Adrenal gland (tissue), 12 donors: ENCODE measurements around the gene STAU1. TPM values are rescaled to one million over a fixed set of nuclear protein-coding genes. Genes with fewer than 3 reads are reported as not detected.

Experiments
- DNase-seq, 7 donors: peaks; one replicate each; pipeline ENCODE4 v3.0.0-alpha.2; 2019 to 2020
- H3K27ac ChIP-seq, 5 donors: fragments of 200-600 bp; sonication (generic) in 4 of 5; 1 replicate in 3 of 5; 2 replicates in 2 of 5; pipeline versions ENCODE4 v1.5.1 to v1.8.0; 2016 to 2020; ENCODE audit warnings: mild to moderate bottlenecking in 1 of 5
- H3K27me3 ChIP-seq: fragments of 200-600 bp; 2 replicates; pipeline ENCODE4 v1.8.0; 2021
- H3K36me3 ChIP-seq, 2 donors: fragments of 200-600 bp; replicated peaks in 1 of 2; 1 replicate in 1 of 2; 2 replicates in 1 of 2; pipeline versions ENCODE4 v1.5.1 to v1.8.0; 2018 to 2022
- H3K4me1 ChIP-seq, 2 donors: fragments of 200-600 bp; replicated peaks in 1 of 2; 1 replicate in 1 of 2; 2 replicates in 1 of 2; pipeline versions ENCODE4 v1.5.1 to v1.8.0; 2018 to 2021
- H3K4me3 ChIP-seq, 4 donors: fragments of 200-600 bp; sonication (generic) in 3 of 4; one replicate each; pipeline ENCODE4 v1.5.1; 2016 to 2018
- H3K9me3 ChIP-seq, 3 donors: fragments of 200-600 bp; sonication (generic) in 1 of 3; replicated peaks in 1 of 3; 1 replicate in 2 of 3; 2 replicates in 1 of 3; pipeline versions ENCODE4 v1.5.1 to v1.8.0; 2016 to 2021
- POLR2A ChIP-seq, 2 donors: fragments of 450-650 bp; IDR thresholded peaks; one replicate each; pipeline ENCODE4 v1.6.1; 2017; ENCODE audit warnings: antibody characterized with exemption in 2 of 2, mild to moderate bottlenecking in 2 of 2, moderate library complexity in 1 of 2
- WGBS, 4 donors: extraction: QIAGEN DNeasy Blood & Tissue Kit in 2 of 4; methylation state at CpG; one replicate each; pipeline versions ENCODE4 v1.1.5 to v1.1.7; 2013 to 2017; 5-methylcytosine and 5-hydroxymethylcytosine counted together
- intact Hi-C, 2 donors: fragments of 100-400 bp; cut with DNase I; formaldehyde crosslinking; loops; one replicate each; pipeline versions ENCODE4 v1.14.1 to v1.15.0; 2022 to 2023
- polyA plus RNA-seq, 3 donors: library from polyadenylated mRNA; stranded (reverse); fragments of 200-250 nt in 2 of 3; fragments of 350-450 nt in 1 of 3; fragmentation: Illumina TruSeq in 1 of 3; extraction: RNeasy Lipid Tissue Mini Kit (QIAGEN cat#74804) in 1 of 3; gene quantifications; one replicate each; pipeline ENCODE4 v1.2.3, GENCODE V29; 2013 to 2014
- total RNA-seq, 9 donors: library from RNA; depleted of rRNA in 4 of 9; stranded (reverse); fragments of >200 nt in 4 of 9; fragments of 120-200 nt in 1 of 9; fragmentation: NEBNext Ultra II Directional in 1 of 9; extraction: Animal tissue kit (Norgen Biotek cat#: 25700) in 1 of 9; gene quantifications; one replicate each; pipeline versions ENCODE4 v1.1.0 to v1.2.4, GENCODE V29; 2013 to 2023
- TF ChIP-seq, protein P1 (sequence below), 6 experiments: fragments of 450-650 bp in 4 of 6; fragments of 200-600 bp in 2 of 6; sonication (generic) in 1 of 6; IDR thresholded peaks; 1 replicate in 5 of 6; 2 replicates in 1 of 6; pipeline versions ENCODE4 v1.5.1 to v1.8.0; 2016 to 2021; ENCODE audit warnings: antibody characterized with exemption in 6 of 6, mild to moderate bottlenecking in 2 of 6, moderate library complexity in 1 of 6
- donor health status: healthy with polysubstance abuse.
- donor health status: Bipolar disorder and iron deficiency.
- donor health status: DM: yes; HTN: yes; CAD: no.
- donor health status: DM: no; HTN: no; CAD: no.
- donor health status: DM: no; HTN: no; CAD: no.
- donor health status: DM: yes; HTN: yes; CAD: no.

STAU1 gene
- total and polyA plus RNA-seq, 12 donors, result 23.2 to 123 (median 79.6) TPM

DNA sequence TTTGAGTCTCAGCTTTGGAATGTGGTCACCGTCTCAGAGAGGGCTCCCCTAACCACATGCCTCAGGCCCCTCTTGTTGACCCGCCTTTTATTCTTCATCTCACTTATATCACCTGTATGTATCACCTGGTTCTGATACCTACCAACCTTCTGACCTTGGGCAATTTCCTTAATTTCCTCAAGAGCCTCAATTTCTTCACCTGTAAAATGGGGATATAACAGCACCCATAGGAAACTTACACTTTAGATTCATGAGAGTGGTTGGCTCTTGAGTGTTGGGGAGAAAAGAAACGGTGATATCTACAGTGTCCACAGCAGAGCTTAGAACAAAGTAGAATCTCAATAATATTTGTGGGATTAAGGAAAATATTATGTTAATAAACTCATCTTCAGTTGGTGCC lies 27.1 kb upstream of the STAU1 start:
- 85 to 94% (median 90%) methylated on average over 3 of the region's 3 CpGs for WGBS, 4 donors

DNA sequence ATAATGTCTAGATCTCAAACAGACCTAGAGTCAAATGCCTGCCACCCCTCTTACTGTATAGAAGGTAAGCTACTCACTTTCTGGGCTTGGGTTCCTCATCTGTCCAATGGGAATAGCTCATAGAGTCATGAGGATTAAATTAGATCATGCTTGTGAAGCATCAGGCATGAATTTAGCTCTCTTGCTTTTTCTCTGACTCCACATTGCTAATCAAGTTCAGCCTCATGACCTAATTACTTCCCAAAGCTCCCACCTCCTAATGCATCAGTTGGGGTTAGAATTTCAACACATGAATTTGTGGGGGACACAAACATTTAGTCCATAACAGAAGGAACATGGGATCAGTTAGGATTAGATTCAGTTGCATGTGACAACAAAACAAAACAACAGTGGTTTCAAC lies 26.4 kb upstream of the STAU1 start:
- Histone ChIP-seq H3K27ac (no peak overlapping the region), H3K27me3 (no peaks in the 10 kb centered on the region), H3K36me3 (no peaks in the 10 kb centered on the region), H3K9me3 (peaks cover 0 to 5% (median 0%) of the 10 kb centered on the region in 3 donors), H3K4me3 (no peak overlapping the region), H3K4me1 (peaks cover 0 to 3% of the 10 kb centered on the region in 2 donors)
- intact Hi-C loops, result no loop called here
- TF ChIP-seq, protein P1, sequence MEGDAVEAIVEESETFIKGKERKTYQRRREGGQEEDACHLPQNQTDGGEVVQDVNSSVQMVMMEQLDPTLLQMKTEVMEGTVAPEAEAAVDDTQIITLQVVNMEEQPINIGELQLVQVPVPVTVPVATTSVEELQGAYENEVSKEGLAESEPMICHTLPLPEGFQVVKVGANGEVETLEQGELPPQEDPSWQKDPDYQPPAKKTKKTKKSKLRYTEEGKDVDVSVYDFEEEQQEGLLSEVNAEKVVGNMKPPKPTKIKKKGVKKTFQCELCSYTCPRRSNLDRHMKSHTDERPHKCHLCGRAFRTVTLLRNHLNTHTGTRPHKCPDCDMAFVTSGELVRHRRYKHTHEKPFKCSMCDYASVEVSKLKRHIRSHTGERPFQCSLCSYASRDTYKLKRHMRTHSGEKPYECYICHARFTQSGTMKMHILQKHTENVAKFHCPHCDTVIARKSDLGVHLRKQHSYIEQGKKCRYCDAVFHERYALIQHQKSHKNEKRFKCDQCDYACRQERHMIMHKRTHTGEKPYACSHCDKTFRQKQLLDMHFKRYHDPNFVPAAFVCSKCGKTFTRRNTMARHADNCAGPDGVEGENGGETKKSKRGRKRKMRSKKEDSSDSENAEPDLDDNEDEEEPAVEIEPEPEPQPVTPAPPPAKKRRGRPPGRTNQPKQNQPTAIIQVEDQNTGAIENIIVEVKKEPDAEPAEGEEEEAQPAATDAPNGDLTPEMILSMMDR (IDR thresholded peaks at IDR 0.05), result no peak
- TF ChIP-seq POLR2A (IDR thresholded peaks at IDR 0.05), result no peak
- DNase-seq, result no peak

More for the DNA sequence above, 27.1 kb upstream of the STAU1 start:
- Histone ChIP-seq H3K27me3 (no peaks in the 10 kb centered on the region), H3K4me3 (no peak overlapping the region), H3K9me3 (peaks cover 0 to 2% (median 0%) of the 10 kb centered on the region in 3 donors), H3K4me1 (peaks cover 5 to 10% of the 10 kb centered on the region in 2 donors), H3K36me3 (no peaks in the 10 kb centered on the region), H3K27ac (no peak overlapping the region)
- intact Hi-C loops, result loop anchor here in 1 of 2 donors (5.0 kb wide), 1 partner anchor 83 kb away; no protein-coding TSS in a partner anchor
- no peak for TF ChIP-seq POLR2A (IDR thresholded peaks at IDR 0.05)
- TF ChIP-seq, protein P1 (IDR thresholded peaks at IDR 0.05), result no peak
- no peak for DNase-seq

DNA sequence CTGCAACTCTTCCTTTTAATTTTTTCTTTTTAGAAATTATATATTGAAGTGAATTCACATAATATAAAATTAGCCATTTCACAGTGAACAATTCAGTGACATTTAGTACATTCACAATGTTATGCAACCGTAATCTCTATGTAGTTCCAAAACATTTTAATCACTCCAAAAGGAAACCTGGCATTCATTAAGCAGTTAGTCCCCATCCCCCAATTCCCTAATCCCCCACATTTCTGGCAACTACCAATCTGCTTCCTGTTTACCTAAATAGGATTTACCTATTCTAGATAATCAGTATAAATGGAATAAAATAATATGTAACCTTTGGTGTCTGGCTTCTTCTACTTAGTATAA lies 22.6 kb upstream of the STAU1 start:
- WGBS, 4 donors, result 83 to 94% (median 86%) methylated on average over 1 of the region's 1 CpG
- H3K9me3 ChIP-seq, result peaks cover 0 to 5% (median 0%) of the 10 kb centered on the region in 3 donors
- H3K4me1 ChIP-seq, result no peaks in the 10 kb centered on the region
- H3K27ac ChIP-seq, result no peak overlapping the region
- H3K4me3 ChIP-seq, result no peak overlapping the region
- DNase-seq, result no peak
- intact Hi-C loops, result no loop called here
- no peaks in the 10 kb centered on the region for H3K36me3 ChIP-seq
- no peaks in the 10 kb centered on the region for H3K27me3 ChIP-seq
- TF ChIP-seq, protein P1 (IDR thresholded peaks at IDR 0.05), result no peak
- no peak for TF ChIP-seq POLR2A (IDR thresholded peaks at IDR 0.05)

DNA sequence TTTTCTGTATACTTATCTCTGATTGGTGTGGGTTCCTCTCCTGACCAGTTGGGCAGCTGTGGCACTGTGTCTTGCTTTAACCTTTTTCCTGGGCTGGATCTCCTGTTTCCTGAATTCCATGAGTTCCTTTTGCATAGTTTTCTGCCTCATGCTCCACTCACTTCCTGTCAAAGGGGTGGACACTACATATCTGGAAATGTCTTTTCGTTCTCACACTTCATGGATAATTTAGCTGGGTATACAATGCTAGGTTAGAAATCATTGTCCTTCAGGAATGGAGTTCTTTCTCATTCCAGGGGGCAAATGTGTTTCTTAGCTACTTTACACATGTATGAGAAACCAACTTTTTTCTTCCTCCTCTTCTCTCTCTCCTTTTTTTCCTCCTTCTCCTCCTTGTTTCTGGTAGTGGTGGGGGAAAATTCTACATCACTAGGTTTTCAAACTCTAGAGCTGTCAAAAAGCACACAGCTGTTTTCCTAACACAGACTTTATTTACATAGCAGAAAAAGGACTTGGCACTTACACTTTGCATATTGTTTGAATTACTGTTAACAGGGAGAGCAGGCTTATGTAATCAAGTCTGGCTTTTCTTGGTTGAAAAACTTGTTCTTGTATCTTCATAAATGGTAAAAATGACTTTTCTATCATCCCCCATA lies 22.1 kb upstream of the STAU1 start:
- TF ChIP-seq POLR2A (IDR thresholded peaks at IDR 0.05), result no peak
- intact Hi-C loops, result no loop called here
- no peak overlapping the region for H3K4me3 ChIP-seq
- WGBS, 4 donors, result 85 to 97% (median 88%) methylated on average over 1 of the region's 1 CpG
- no peaks in the 10 kb centered on the region for H3K4me1 ChIP-seq
- DNase-seq, result no peak
- H3K9me3 ChIP-seq, result peaks cover 0 to 5% (median 0%) of the 10 kb centered on the region in 3 donors
- H3K27ac ChIP-seq, result no peak overlapping the region
- H3K36me3 ChIP-seq, result no peaks in the 10 kb centered on the region
- H3K27me3 ChIP-seq, result no peaks in the 10 kb centered on the region

DNA sequence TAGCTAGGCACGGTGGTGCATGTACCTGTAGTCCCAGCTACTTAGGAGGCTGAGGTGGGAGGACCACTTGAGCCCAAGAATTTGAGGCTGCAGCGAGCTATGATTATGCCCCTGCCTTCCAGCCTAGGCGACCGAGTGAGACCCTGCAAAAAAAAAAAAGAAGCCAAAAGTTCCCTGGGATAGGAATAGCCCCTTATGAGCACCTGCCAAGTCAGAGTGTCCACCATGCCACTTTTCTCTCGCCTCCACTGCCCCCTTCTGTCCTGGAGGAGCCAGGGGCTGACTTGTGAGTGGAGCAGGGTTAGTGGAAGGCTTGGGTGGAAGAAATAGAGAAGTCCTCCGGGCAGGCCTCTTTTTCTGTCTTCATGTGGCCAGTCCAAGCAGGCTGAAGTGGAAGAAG lies 18.9 kb upstream of the STAU1 start:
- Histone ChIP-seq H3K27me3 (no peaks in the 10 kb centered on the region), H3K4me3 (no peak overlapping the region), H3K36me3 (no peaks in the 10 kb centered on the region), H3K9me3 (peaks cover 0 to 5% (median 0%) of the 10 kb centered on the region in 3 donors), H3K4me1 (no peaks in the 10 kb centered on the region), H3K27ac (no peak overlapping the region)
- WGBS, 4 donors, result 88 to 94% (median 90%) methylated on average over 6 of the region's 6 CpGs
- TF ChIP-seq POLR2A (IDR thresholded peaks at IDR 0.05), result no peak
- TF ChIP-seq, protein P1 (IDR thresholded peaks at IDR 0.05), result peak in 1 of 6 experiments; percentile 4
- intact Hi-C loops, result no loop called here
- DNase-seq, result no peak
